Measurements from ENCODE around the gene VAMP1. TPM values are rescaled to one million over a fixed set of nuclear protein-coding genes. Genes with fewer than 3 reads are reported as not detected.
"Not testable (repeated sequence)": the region's sequence is repeated elsewhere in the genome, so short reads cannot be mapped to it uniquely, and the experiment has no call there.

Gene VAMP1
- 10 to 100 TPM in 2 of 4 donors, 1 to 10 TPM in 2; 8.0 to 11.6 (median 10.1) TPM for polyA plus RNA-seq (ENCODE audit: insufficient read length in 4 of 4)

DNA sequence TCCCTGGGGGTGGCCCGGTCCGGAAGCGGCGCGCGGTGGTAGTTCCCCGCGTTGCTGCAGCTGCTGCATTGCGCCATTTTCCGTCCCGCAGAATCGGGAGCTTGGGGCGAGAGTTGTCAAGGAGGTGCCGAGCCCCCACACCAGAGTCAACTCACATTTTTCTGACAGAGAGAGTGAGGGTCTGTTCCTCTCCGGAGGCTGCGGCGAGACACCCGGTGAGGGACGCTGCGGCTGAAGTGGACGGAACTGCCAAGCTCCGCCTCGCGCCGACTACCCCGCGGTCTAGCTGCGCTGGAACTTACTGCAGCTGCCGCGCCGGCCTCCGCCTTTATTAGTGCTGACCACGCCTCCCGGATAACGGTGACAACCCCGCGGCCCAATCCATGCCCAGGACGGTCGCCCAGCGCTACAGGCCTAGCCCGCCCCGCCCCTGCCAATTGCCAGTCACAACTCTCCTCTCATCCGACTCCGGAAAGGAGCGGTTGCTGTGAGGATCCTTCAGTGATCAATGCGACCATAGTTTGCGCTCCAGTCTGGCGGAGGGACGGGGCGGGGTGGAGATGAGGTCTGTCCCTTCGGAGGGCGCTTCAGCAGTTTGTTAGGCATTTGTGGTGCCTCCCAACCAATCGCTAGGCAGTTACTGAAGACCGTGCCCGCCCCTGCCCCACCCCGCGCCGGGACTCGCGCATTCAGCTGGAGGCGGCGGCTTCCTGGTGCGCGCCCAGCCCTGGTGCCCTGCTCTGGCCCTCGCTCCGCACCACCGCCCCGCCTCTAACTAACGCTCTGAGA, at the start of gene VAMP1:
TSS of gene VAMP1 (minus strand) at position 303 of the 789 bp plus-strand sequence. CDS start at position 157, 146 bp downstream.
- peak; percentile 86 to 93 (median 88) for DNase-seq (ENCODE audit: low read depth in 4 of 4, low spot score in 3 of 4)

- DNase-seq (ENCODE audit: low read depth in 4 of 4, low spot score in 3 of 4) = no peak
Observed at GRCh38 chr12:6520186-6520585, 49.7 kb upstream of the VAMP1 start.

GRCh38 chr12:6508087-6508486, 37.6 kb upstream of the VAMP1 start:
- DNase-seq (ENCODE audit: low read depth in 4 of 4, low spot score in 3 of 4) = no peak

GRCh38 chr12:6507102-6507998, 36.9 kb upstream of the VAMP1 start:
- no peak for DNase-seq (ENCODE audit: low read depth in 4 of 4, low spot score in 3 of 4)

- no peak for DNase-seq (ENCODE audit: low read depth in 4 of 4, low spot score in 3 of 4)
Observed at GRCh38 chr12:6500466-6500865, 30.0 kb upstream of the VAMP1 start.

DNA sequence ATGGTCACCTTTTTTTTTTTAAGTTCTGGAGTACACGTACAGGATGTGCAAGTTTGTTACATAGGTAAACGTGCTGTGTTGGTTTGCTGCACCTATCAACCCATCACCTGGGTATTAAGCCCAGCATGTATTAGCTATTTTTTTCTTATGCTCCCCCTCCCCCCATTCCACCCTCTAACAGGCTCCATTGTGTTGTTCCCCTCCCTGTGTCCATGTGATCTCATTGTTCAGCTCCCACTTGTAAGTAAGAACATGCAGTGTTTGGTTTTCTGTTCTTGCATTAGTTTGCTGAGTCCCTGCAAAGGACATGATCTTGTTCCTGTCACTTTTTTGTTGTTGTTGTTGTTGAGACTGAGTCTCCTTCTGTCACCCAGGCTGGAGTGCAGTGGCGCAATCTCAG, 26.8 kb upstream of the VAMP1 start:
- DNase-seq (ENCODE audit: low read depth in 4 of 4, low spot score in 3 of 4) = not testable (repeated sequence)

GRCh38 chr12:6494968-6495367, 24.5 kb upstream of the VAMP1 start:
- DNase-seq (ENCODE audit: low read depth in 4 of 4, low spot score in 3 of 4) = no peak

GRCh38 chr12:6494258-6494743, 23.8 kb upstream of the VAMP1 start:
- peak in 1 of 4 donors; percentile 3 for DNase-seq (ENCODE audit: low read depth in 4 of 4, low spot score in 3 of 4)

GRCh38 chr12:6493497-6494257, 23.2 kb upstream of the VAMP1 start, which contains the start of gene NCAPD2:
Gene NCAPD2 (plus strand): TSS chr12:6494102. CDS start chr12:6495099, 997 bp downstream.
- DNase-seq (ENCODE audit: low read depth in 4 of 4, low spot score in 3 of 4) = peak; percentile 81 to 92 (median 88)

- peak; percentile 86 to 95 (median 90) for DNase-seq (ENCODE audit: low read depth in 4 of 4, low spot score in 3 of 4)
Observed at GRCh38 chr12:6492838-6493496, 22.5 kb upstream of the VAMP1 start, which contains the start of gene MRPL51. Gene MRPL51 (minus strand): TSS chr12:6493262. CDS start chr12:6493136, 126 bp downstream.

GRCh38 chr12:6490673-6491072, 20.2 kb upstream of the VAMP1 start:
- DNase-seq (ENCODE audit: low read depth in 4 of 4, low spot score in 3 of 4) = not testable (repeated sequence)

GRCh38 chr12:6489449-6489848, 19.0 kb upstream of the VAMP1 start:
- no peak for DNase-seq (ENCODE audit: low read depth in 4 of 4, low spot score in 3 of 4)

DNA sequence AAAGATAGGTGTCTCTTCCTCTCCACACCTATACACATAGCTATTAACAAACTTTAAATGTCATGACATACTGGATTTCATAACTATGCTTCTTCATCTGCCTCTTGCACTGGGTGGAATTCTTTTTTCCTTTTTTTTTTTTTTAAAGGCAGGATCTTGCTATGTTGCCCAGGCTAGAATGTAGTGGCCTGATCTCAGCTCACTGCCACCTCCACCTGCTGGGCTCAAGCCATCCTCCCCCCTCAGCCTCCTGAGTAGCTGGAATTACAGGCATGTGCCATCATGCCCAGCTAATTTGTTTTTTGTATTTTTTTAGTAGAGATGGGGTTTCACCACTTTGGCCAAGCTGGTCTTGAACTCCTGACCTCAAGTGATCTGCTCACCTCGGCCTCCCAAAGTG, 17.8 kb upstream of the VAMP1 start:
- DNase-seq (ENCODE audit: low read depth in 4 of 4, low spot score in 3 of 4) = no peak

GRCh38 chr12:6478416-6478815, 7.9 kb upstream of the VAMP1 start:
- no peak for DNase-seq (ENCODE audit: low read depth in 4 of 4, low spot score in 3 of 4)

DNA sequence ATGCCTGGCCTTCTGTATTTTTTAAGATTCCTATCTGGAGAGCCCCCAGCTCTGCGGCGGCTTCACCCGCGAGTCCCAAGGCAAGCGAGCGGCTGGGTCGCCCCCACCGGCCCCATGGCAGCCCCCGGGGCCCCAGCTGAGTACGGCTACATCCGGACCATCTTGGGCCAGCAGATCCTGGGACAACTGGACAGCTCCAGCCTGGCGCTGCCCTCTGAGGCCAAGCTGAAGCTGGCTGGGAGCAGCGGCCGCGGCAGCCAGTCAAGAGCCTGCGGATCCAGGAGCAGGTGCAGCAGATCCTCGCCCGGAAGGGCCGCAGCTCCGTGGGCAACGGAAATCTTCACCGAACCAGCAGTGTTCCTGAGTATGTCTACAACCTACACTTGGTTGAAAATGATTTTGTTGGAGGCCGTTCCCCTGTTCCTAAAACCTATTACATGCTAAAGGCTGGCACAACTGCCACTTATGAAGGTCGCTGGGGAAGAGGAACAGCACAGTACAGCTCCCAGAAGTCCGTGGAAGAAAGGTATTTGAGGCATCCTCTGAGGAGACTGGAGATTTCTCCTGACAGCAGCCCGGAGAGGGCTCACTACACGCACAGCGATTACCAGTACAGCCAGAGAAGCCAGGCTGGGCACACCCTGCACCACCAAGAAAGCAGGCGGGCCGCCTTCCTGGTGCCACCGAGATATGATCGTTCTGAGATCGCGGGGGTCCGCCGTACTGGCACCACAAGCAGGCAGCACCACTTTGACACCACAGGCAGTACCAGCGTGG, 7.3 kb upstream of the VAMP1 start:
- not testable (repeated sequence) for DNase-seq (ENCODE audit: low read depth in 4 of 4, low spot score in 3 of 4)

GRCh38 chr12:6476489-6476888, 6.0 kb upstream of the VAMP1 start:
- DNase-seq (ENCODE audit: low read depth in 4 of 4, low spot score in 3 of 4) = no peak

- DNase-seq (ENCODE audit: low read depth in 4 of 4, low spot score in 3 of 4) = not testable (repeated sequence)
Observed at GRCh38 chr12:6475233-6475975, 4.9 kb upstream of the VAMP1 start.

DNA sequence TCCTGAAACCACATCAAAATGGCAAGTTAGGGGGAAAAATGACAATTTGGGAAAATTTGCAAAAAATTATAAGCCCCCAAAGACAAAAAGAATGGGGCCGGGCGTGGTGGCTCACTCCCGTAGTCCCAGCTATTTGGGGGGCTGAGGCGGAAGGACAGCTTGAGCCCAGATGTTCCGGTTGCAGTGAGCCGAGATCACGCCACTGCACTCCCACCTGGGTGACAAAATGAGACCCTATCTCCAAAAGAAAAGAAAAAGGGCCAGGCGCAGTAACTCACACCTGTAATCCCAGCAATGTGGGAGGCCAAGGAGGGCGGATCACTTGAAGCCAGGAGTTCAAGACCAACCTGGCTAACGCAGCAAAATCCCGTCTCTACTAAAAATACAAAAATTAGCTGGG, 2.0 kb upstream of the VAMP1 start:
- DNase-seq (ENCODE audit: low read depth in 4 of 4, low spot score in 3 of 4) = no peak

Measured in right renal pelvis (tissue), 4 donors.